Femur (tissue), 1 donor: Measurements from ENCODE around the gene C1QTNF8.
"Not testable (repeated sequence)": the region's sequence is repeated elsewhere in the genome, so short reads cannot be mapped to it uniquely, and the experiment has no call there.

ENCODE experiments used
- DNase-seq: peaks from one replicate; pipeline ENCODE4 v3.0.0-alpha.2; 2017

The C1QTNF8 gene

GRCh38 chr16:1092685-1093283 is 3.3 kb downstream of the C1QTNF8 start:
- DNase-seq, result not testable (repeated sequence)

GRCh38 chr16:1091992-1092552 is 4.0 kb downstream of the C1QTNF8 start:
- DNase-seq, result no peak

- DNase-seq, result no peak
These were observed 5.1 kb downstream of the C1QTNF8 start for GRCh38 chr16:1090620-1091587.

- DNase-seq, result peak; percentile 74
These were observed 6.0 kb downstream of the C1QTNF8 start for GRCh38 chr16:1089822-1090619.

GRCh38 chr16:1089439-1089821 is 6.6 kb downstream of the C1QTNF8 start:
- DNase-seq, result no peak

- DNase-seq, result no peak
These were observed 7.5 kb downstream of the C1QTNF8 start for GRCh38 chr16:1088295-1089170.

- not testable (repeated sequence) for DNase-seq
These were observed 9.6 kb downstream of the C1QTNF8 start for GRCh38 chr16:1086443-1086842.

GRCh38 chr16:1084971-1085370 is 11.1 kb downstream of the C1QTNF8 start:
- DNase-seq, result no peak

- DNase-seq, result no peak
These were observed 12.9 kb downstream of the C1QTNF8 start for GRCh38 chr16:1082952-1083675.

GRCh38 chr16:1082266-1082951 is 13.6 kb downstream of the C1QTNF8 start:
- DNase-seq, result no peak

GRCh38 chr16:1081734-1082265 is 14.2 kb downstream of the C1QTNF8 start:
- DNase-seq, result no peak

GRCh38 chr16:1080801-1081733 is 15.0 kb downstream of the C1QTNF8 start:
- no peak for DNase-seq

- no peak for DNase-seq
These were observed 16.1 kb downstream of the C1QTNF8 start for GRCh38 chr16:1079786-1080525.

GRCh38 chr16:1079341-1079740 is 16.7 kb downstream of the C1QTNF8 start:
- DNase-seq, result no peak

GRCh38 chr16:1078579-1079021 is 17.4 kb downstream of the C1QTNF8 start:
- no peak for DNase-seq

GRCh38 chr16:1077877-1078578 is 18.0 kb downstream of the C1QTNF8 start:
- no peak for DNase-seq

GRCh38 chr16:1076801-1077576 is 19.1 kb downstream of the C1QTNF8 start:
- DNase-seq, result no peak
